HG02798 (cell line): Measurements from ENCODE around the gene PAPLN.

Source experiments
- ATAC-seq: cut with Tn5 transposase; IDR thresholded peaks from one replicate; pipeline ENCODE4 v1.9.1; 2021; ENCODE audit warnings: mild to moderate bottlenecking; ENCODE audit not compliant: unreplicated experiment, poor library complexity

PAPLN gene

DNA sequence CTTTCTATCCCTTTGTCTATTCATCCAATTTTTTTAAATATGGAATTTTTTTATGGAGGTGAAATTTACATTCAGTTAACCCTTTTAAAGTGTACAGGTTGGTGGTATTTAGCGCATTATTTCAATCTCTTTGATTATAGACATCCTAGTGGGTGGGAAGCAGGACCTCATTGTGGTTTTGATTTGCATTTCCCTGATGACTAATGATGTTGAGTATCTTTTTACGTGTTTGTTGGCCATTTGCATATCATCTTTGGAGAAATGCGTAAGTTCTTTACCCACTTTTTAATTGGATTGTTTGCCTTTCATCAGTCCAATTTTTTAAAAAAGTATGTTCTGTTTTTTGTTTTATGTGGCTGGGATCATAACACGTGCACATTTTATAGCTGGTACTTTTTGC is 20.8 kb downstream of the PAPLN start:
- ATAC-seq = no peak

DNA sequence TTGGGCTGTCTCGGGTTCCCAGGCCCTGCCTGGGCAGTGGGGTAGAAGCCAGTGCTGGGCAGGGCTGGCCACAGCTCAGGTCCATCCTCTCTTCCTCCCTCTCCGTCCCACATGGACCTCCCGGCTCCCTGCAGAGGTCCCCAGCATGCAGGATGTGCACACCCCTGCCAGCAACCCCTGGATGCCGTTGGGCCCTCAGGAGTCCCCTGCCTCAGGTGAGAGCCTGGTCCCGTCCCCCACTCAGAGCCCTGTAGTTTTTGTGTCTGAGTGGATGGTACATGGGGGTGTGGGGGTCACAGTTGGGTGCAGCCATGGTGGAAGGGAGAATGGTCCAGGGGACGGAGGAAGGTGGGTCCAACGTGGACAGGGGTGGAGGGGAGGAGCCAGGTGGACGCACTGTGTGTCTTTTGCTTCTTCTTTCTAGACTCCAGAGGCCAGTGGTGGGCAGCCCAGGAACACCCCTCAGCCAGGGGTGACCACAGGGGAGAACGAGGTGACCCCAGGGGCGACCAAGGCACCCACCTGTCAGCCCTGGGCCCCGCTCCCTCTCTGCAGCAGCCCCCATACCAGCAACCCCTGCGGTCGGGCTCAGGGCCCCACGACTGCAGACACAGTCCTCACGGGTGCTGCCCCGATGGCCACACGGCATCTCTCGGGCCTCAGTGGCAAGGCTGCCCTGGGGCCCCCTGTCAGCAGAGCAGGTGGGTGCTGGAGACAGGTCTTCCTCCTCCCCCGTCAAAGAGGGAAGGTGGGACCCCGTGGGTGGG is 21.7 kb downstream of the PAPLN start:
- no peak for ATAC-seq

DNA sequence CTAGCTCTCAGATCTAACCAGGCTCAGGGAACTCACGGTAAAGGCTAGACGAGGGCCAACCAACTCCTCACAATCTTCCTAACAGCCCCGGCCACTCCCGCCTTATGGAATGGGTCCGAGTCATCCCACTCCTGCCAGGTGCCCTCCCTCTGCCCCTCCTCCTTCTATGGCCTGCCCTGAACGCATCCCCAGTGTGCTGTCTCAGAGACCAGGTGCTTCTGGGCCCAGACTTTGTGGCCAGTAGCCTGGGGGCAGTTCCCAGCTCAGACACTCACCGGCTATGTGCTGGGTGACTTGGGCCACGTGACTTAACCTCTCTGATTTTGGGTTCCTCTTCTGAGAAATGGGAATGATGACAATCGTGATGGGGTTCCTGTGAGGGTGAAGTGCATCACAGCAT is 22.5 kb downstream of the PAPLN start:
- no peak for ATAC-seq

DNA sequence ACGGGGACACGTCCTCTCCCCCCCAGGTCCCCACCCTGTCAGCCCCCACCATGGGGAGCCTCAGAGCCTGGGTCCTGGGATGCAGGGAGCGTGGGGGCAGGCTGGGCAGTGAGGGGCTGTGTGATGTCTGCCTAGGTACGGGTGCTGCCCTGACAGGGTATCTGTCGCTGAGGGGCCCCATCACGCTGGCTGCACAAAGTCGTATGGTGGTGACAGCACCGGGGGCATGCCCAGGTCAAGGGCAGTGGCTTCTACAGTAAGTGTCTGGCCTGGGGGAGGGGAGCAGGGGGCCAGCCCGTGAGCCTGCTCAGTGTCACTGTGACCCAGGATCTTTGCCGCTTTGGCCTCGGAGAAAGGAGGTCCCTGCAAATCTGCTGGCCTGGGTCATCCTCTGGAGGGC is 23.3 kb downstream of the PAPLN start:
- ATAC-seq = no peak

DNA sequence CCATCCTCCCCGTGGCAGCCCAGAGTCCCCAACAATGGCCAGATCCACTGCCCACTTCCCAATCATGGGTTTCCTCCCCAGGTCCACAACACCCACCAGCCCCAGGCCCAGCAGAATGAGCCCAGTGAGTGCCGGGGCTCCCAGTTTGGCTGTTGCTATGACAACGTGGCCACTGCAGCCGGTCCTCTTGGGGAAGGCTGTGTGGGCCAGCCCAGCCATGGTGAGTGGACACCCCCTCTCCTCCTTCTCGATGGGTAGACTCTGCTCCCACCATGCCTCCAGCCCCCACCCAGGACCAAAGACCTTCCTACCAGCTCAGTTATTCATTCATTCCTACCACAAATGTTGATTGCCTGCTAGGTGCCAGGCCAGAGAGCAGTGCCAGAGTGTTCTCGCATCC is 23.8 kb downstream of the PAPLN start:
- no peak for ATAC-seq

DNA sequence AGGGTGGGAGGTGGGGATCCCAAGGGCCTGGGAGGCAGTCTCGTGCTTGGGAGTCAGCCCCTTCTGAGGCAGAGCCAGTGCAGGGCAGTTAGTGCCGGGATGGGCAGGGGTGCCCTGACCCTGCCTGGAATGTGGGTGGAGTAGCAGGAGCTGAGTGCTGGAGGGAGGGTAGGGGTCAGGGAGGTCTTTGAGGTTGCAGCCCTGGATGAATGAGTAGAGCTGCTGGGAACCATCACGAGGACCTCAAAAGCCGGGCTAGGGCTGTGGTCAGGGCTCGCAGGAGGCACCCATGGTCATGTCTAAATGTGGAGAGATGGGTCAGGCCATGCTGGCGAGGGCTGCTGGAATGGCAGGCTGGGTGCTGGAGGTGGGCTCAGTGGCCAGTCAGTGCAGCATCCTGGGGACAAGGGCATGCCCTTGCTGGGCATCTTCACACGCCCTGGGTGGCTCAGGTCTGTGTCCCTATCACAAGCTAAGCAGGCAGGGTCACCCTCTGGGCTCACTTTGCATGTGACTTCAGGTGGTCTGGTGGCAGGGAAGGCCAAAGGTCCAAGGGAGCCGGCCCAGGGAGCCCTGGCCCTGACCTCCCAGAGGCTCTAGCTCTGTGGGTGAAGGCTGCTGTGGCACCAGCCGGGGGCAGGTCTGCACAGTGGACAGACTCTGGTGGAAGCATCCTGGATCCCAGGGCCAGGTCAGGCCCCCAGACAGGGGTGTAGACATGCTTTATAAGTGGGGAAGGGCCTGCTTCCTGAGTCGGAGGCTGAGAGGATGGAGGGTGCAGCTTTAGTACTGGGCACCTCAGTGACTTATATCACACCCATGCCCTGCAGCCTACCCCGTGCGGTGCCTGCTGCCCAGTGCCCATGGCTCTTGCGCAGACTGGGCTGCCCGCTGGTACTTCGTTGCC is 24.5 kb downstream of the PAPLN start:
- no peak for ATAC-seq

DNA sequence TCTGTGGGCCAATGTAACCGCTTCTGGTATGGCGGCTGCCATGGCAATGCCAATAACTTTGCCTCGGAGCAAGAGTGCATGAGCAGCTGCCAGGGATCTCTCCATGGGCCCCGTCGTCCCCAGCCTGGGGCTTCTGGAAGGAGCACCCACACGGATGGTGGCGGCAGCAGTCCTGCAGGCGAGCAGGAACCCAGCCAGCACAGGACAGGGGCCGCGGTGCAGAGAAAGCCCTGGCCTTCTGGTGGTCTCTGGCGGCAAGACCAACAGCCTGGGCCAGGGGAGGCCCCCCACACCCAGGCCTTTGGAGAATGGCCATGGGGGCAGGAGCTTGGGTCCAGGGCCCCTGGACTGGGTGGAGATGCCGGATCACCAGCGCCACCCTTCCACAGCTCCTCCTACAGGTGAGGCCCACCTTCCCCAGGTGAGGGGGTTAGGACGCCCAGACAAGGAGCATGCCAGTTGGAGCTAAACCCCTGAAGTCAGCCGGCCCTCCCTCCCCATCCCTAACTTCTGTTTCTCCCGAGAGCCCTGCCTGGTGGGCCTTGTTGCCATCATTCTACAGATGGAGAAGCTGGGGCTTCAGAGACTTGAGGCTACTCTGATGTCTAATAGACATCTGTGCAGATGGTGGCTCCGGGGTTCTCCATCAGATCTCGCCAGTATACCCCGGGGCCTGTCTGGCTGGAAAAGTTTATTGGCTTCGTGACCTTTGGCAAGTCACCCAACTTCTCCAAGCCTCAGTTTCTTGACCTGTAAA is 25.3 kb downstream of the PAPLN start:
- ATAC-seq = no peak

DNA sequence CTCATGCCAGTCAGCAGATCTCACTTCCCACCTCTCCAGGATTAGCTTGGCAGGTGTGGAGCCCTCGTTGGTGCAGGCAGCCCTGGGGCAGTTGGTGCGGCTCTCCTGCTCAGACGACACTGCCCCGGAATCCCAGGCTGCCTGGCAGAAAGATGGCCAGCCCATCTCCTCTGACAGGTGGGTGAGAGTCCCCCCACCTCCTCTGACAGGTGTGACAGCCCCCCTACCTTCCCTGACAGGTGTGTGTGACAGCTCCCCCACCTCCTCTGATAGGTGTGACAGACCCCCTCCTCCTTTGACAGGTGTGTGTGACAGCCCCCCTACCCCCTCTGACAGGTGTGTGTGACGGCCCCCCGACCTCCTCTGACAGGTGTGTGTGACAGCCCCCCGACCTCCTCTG is 26.3 kb downstream of the PAPLN start:
- no peak for ATAC-seq

DNA sequence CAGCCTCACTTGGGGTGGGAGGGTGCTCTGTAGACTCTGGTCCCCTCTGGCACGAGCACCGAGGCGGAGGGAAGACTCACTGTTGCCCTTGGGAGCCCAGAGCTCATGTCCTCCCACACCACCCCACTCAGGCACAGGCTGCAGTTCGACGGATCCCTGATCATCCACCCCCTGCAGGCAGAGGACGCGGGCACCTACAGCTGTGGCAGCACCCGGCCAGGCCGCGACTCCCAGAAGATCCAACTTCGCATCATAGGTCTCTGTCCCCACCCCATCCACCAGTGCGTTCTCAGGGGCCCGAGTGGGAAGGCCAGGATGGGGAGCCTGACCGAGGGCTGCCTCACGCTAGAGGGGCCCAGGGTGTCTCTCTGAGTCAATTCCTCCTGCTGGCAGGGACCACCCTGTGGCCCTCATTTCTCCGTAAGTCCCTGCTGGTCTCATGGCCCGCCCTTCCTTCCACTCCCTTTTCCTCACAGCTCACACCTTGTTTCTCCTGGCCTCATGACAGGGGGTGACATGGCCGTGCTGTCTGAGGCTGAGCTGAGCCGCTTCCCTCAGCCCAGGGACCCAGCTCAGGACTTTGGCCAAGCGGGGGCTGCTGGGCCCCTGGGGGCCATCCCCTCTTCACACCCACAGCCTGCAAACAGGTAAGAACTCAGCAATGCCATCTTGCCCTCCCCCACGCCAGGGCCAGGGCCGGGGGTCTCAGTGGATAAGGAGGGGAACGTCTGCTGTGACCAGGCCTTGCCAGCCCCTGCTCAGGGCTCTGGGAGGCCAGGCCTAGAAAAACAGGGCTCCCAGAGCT is 27.0 kb downstream of the PAPLN start:
- no peak for ATAC-seq

DNA sequence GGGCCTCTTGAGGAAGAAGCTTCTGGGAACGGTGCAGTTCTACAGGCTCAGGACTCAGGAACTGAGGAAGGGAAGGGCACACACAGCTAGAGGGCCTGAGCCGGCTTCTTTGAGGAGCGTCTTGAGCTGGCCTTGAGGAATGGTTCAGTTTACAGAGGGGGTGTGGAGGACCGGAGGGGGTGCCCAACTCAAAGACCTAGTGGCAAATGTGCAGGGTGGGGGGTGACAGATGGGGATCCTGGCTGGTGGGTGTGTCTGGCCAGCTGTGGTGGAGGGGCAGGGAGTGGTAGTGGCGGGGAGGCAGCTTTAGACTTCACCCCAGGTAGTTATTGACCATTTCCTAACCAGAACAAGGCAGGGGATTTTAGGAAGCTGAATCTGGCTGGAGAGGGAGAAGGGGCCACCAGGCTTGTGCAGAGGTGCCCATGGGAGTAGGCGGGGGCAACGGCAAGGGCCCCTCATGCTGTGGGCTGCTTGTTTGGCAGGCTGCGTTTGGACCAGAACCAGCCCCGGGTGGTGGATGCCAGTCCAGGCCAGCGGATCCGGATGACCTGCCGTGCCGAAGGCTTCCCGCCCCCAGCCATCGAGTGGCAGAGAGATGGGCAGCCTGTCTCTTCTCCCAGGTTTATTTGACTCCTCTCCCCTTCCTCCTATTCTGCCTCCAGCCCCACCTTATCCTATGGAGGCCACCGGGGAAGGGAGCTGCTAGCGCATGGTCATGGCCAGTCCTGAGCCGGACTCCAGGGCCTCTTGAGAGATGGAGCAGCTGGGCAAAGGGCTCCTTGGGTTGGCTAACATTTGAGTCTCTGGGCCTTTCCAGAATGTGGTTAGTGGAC is 27.8 kb downstream of the PAPLN start:
- no peak for ATAC-seq

DNA sequence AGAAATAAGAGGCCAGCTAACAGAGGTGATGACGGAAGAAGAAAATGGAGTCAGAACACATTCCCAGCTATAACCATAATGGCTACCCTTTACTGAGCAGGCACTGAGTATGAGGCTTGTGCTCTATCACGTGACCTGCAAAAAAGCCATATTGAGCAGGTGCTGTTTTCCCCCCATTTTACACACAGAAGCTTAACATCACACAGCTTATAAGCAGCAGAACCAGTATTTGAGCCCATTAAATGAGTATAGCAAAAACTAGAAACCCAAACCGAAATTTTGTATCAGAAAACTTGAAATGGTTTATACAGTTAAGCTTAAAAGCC is 28.4 kb downstream of the PAPLN start:
- no peak for ATAC-seq

DNA sequence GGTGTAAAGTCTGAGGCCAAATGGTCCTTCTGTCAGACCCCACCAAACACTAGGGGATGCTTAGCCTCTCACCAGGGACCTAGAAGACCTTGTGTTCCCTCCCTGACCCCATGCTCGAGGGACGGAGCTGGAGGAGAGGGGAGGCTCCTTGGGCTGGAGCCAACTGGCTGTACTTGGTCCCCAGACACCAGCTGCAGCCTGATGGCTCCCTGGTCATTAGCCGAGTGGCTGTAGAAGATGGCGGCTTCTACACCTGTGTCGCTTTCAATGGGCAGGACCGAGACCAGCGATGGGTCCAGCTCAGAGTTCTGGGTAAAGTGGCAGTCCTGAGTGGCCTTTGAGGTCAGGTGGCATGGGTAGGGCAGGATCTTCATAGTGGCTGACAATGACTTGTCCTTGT is 29.0 kb downstream of the PAPLN start:
- no peak for ATAC-seq

DNA sequence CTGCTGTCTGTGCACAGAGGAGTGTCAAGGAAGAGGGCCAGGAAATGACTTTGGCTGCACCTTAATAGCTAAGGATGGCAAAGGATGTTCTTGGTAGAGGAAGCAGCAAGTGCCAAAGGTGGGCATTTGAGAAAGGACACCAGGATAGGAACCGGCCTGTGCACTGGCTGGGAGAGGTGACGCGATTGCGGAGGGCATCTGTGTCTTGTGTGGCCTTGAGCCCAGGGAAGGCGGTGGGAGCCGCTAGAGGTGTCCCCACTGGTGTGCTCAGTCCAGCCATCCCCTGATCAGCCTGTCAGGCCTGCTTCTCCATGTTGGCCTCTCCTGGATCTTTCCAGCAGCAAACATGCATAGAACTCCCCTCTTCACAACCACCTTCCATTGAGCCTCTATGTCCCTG is 30.2 kb downstream of the PAPLN start:
- ATAC-seq = no peak

DNA sequence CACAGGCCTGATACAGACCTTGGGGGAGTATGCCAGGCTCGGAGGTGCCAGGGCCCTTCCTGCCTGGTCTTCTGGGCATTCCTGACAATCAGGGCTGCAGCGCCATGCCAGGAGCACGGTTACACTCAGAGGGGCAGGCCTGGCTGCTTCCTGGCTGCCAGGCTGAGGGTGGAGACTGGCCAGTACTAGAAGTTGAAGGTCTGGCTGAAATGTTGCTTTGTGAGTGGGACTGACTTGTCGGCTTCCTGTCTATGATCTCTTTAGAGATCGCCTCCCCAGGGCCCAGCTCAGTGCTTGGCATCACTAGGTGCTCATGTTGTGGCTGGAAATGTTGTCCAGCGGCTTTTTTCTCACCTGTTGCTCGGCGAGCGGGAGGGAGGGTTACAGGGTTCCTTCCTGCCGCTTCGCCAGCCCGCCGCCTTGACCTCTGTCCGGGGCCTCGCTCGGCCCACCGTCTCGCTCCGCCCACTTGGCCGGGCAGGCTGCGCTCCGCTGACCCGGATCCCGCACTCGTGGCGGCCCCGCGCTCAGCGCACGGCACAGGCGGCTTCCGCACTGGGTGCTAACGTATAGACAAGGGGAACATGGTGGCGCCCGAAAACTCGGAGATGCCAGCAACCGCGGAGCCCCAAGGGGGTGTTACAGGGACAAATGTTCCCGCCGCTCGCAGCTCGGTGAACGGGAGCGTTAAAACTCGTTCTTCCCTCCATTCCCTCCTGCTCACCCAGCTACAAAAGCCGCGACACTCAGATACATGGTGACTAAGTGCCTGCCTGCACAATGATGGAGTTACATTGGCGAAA is 32.6 kb downstream of the PAPLN start:
- peak; percentile 71 for ATAC-seq

DNA sequence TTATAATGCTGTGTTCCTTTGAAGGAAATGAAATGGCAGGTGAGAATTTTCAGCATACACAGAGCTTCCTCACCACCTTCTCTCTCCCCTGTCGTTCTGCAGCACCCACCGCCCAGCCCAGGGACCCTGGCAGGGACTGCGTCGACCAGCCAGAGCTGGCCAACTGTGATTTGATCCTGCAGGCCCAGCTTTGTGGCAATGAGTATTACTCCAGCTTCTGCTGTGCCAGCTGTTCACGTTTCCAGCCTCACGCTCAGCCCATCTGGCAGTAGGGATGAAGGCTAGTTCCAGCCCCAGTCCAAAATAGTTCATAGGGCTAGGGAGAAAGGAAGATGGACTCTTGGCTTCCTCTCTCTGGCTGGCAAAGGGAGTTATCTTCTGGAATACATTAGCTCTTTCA is 35.1 kb downstream of the PAPLN start:
- no peak for ATAC-seq

DNA sequence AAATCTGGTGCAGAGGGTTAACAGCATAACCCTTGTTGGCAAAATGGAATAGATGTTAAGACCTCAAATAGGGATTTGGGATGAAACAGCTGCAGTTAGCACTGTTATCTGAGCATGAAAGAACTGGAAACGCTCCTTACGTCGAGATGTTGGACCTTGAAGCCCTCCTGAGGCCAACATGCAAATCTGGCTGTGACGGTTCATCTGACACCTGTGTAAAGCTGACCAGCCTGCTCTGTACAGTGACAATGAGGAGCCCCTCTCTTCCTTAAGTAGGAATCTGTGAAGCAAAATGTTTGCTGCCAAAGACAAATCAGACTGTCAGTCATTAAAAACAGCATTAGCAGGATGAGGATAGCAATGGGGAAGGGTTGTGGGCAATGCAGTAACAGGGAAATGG is 36.5 kb downstream of the PAPLN start:
- no peak for ATAC-seq

DNA sequence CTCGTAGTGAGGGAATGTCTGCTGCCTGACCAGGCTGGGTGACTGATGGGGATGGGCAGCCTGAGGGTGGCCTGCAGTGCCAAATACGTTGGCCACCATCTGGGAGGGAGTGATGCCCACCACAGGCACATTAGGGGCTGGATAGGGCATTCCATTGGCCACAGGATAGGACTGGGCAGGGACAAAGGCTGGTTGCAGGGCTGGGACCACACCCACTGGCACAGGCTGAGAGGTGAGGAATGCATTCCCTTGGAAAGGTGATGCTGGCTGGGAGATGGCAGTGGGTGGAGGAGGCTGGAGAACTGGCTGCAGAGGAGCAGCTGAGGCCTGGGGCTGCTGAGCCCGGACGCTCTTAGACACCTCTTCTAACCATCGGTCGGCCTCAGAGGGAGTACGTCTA is 39.5 kb downstream of the PAPLN start:
- ATAC-seq = no peak

DNA sequence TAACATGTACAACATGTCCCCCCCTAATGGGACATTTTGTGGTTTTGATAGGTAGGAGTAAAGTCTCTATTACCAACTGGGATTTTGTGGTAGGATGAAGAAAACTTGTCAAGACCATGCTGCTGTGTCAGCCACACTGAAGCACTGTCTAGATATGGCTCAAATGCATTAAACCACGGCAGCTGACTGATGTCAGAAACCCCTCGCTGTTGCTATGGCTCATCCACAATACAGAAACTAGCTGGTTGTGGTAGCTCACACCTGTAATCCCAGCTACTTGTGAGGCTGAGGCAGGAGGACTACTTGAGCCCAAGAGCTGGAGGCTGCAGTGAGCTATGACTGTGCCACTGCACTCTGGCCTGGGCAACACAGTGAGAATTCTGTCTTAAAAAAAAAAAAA is 40.1 kb downstream of the PAPLN start:
- no peak for ATAC-seq

DNA sequence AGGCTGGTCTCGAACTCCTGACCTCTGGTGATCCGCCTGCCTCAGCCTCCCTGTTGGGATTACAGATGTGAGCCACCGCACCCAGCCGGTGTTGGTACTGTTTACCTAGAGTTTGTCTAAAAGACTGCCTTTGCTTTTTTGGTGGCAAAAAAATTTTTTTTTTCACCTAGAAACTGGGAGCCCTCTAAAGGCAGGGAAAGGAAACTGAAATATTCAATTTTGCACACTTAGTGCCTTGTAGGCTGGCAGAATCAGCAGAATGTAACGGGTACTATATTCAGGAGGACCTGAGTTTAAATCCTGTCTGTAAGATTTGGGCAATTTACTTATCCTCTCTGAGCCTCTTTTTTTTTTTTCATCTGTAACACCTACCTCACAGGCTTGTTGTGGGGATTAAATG is 43.6 kb downstream of the PAPLN start:
- no peak for ATAC-seq
